DOHH2 (cell line): ENCODE data around the gene CLASP1.

Experiments
- H3F3A ChIP-seq: fragments of 200-600 bp; sonication (generic), shearing (Covaris generic); 2 replicates; pipeline ENCODE4 v1.6.0; 2016; ENCODE audit warnings: antibody characterized with exemption, mild to moderate bottlenecking; ENCODE audit not compliant: control insufficient read depth, insufficient read depth
- H3K27ac ChIP-seq: fragments of 200-600 bp; sonication (generic); 2 replicates; pipeline ENCODE4 v1.5.1; 2014; ENCODE audit warnings: low read depth, mild to moderate bottlenecking, low read length, moderate library complexity
- H3K27me3 ChIP-seq: fragments of 200-600 bp; sonication (generic); 2 replicates; pipeline ENCODE4 v1.6.1; 2014; ENCODE audit warnings: mild to moderate bottlenecking, low read length, mixed read lengths; ENCODE audit not compliant: control insufficient read depth
- H3K36me3 ChIP-seq: fragments of 200-600 bp; sonication (generic); 2 replicates; pipeline ENCODE4 v1.6.1; 2014; ENCODE audit warnings: mild to moderate bottlenecking, low read length, moderate library complexity, mixed read lengths; ENCODE audit not compliant: control insufficient read depth
- H3K4me1 ChIP-seq: fragments of 200-600 bp; sonication (generic); 2 replicates; pipeline ENCODE4 v1.6.1; 2014; ENCODE audit warnings: mild to moderate bottlenecking, low read length, mixed read lengths; ENCODE audit not compliant: control insufficient read depth
- H3K4me2 ChIP-seq: fragments of 200-600 bp; sonication (generic); 2 replicates; pipeline ENCODE4 v1.6.0; 2014; ENCODE audit warnings: mild to moderate bottlenecking, low read length, moderate library complexity
- H3K4me3 ChIP-seq: fragments of 200-600 bp; sonication (generic); 2 replicates; pipeline ENCODE4 v1.5.1; 2014; ENCODE audit warnings: mild to moderate bottlenecking, low read length, mixed read lengths
- H3K79me2 ChIP-seq: fragments of 200-600 bp; sonication (generic); 2 replicates; pipeline ENCODE4 v1.6.1; 2014; ENCODE audit warnings: mild to moderate bottlenecking, low read length, mixed read lengths; ENCODE audit not compliant: control insufficient read depth
- H3K9me2 ChIP-seq: fragments of 200-600 bp; sonication (generic); replicated peaks from 2 replicates; pipeline ENCODE4 v1.6.1; 2014; ENCODE audit warnings: mild to moderate bottlenecking, low read length, mixed read lengths; ENCODE audit not compliant: control insufficient read depth
- H3K9me3 ChIP-seq: fragments of 200-600 bp; sonication (generic); 2 replicates; pipeline ENCODE4 v1.6.1; 2014; ENCODE audit warnings: antibody characterized with exemption, low read length, mixed read lengths; ENCODE audit not compliant: control insufficient read depth, insufficient read depth
- H4K20me1 ChIP-seq: fragments of 200-600 bp; sonication (generic); 2 replicates; pipeline ENCODE4 v1.6.0; 2014; ENCODE audit warnings: low read depth, mild to moderate bottlenecking, antibody characterized with exemption, low read length, moderate library complexity; ENCODE audit not compliant: control insufficient read depth, insufficient read depth
- EZH2phosphoT487 ChIP-seq: fragments of 200-600 bp; sonication (generic); IDR thresholded peaks from 2 replicates; pipeline ENCODE4 v1.6.1; 2017; ENCODE audit warnings: borderline replicate concordance, mild to moderate bottlenecking, antibody characterized with exemption, low read length, moderate library complexity, mixed read lengths
- TF ChIP-seq, protein P1 (sequence below): fragments of 200-600 bp; sonication (generic); IDR thresholded peaks from one replicate; pipeline ENCODE4 v1.5.1; 2014; ENCODE audit warnings: antibody characterized with exemption, mild to moderate bottlenecking, low read depth, low read length; ENCODE audit not compliant: poor library complexity, severe bottlenecking

CLASP1 gene

DNA sequence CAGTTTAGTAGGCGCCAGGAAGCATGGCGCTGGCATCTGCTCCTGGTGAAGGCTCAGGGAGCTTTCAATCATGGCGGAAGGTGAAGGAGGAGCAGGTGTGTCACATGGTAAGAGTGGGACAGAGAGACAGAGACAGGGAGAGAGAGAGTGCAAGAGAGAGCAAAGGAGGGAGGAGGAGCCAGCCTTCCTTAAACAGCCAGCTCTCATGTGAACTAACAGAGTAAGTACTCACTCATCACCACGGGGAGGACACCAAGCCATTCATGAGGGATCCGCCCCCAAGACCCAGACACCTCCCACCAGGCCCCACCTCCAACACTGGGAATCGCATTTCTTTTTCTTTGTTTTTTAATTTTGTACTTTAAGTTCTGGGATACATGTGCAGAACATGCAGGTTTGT is 40.8 kb upstream of the CLASP1 start:
- no peaks in the 10 kb centered on the region for H3K79me2 ChIP-seq
- H3F3A ChIP-seq = no peaks in the 10 kb centered on the region
- H3K27ac ChIP-seq = no peak overlapping the region
- H3K27me3 ChIP-seq = no peaks in the 10 kb centered on the region
- no peaks in the 10 kb centered on the region for H3K36me3 ChIP-seq
- TF ChIP-seq, protein P1, sequence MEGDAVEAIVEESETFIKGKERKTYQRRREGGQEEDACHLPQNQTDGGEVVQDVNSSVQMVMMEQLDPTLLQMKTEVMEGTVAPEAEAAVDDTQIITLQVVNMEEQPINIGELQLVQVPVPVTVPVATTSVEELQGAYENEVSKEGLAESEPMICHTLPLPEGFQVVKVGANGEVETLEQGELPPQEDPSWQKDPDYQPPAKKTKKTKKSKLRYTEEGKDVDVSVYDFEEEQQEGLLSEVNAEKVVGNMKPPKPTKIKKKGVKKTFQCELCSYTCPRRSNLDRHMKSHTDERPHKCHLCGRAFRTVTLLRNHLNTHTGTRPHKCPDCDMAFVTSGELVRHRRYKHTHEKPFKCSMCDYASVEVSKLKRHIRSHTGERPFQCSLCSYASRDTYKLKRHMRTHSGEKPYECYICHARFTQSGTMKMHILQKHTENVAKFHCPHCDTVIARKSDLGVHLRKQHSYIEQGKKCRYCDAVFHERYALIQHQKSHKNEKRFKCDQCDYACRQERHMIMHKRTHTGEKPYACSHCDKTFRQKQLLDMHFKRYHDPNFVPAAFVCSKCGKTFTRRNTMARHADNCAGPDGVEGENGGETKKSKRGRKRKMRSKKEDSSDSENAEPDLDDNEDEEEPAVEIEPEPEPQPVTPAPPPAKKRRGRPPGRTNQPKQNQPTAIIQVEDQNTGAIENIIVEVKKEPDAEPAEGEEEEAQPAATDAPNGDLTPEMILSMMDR = no peak
- no peak for TF ChIP-seq EZH2phosphoT487
- H3K4me1 ChIP-seq = no peaks in the 10 kb centered on the region
- no peaks in the 10 kb centered on the region for H3K9me3 ChIP-seq
- no peak overlapping the region for H3K4me2 ChIP-seq
- H4K20me1 ChIP-seq = no peaks in the 10 kb centered on the region
- H3K4me3 ChIP-seq = no peak overlapping the region
- no peaks in the 10 kb centered on the region for H3K9me2 ChIP-seq

GRCh38 chr2:121689356-121689755 is 40.1 kb upstream of the CLASP1 start:
- no peaks in the 10 kb centered on the region for H3K36me3 ChIP-seq
- H3K4me1 ChIP-seq = no peaks in the 10 kb centered on the region
- H3K4me2 ChIP-seq = no peak overlapping the region
- H3K4me3 ChIP-seq = no peak overlapping the region
- H3K27me3 ChIP-seq = no peaks in the 10 kb centered on the region
- H3K27ac ChIP-seq = no peak overlapping the region
- H3K9me3 ChIP-seq = no peaks in the 10 kb centered on the region
- no peaks in the 10 kb centered on the region for H4K20me1 ChIP-seq
- no peaks in the 10 kb centered on the region for H3F3A ChIP-seq
- no peaks in the 10 kb centered on the region for H3K9me2 ChIP-seq
- TF ChIP-seq, protein P1 = no peak
- no peak for TF ChIP-seq EZH2phosphoT487
- no peaks in the 10 kb centered on the region for H3K79me2 ChIP-seq

- TF ChIP-seq, protein P1 = no peak
- no peak for TF ChIP-seq EZH2phosphoT487
- H3F3A ChIP-seq = no peaks in the 10 kb centered on the region
- H3K9me3 ChIP-seq = peaks cover 1% of the 10 kb centered on the region
- H3K79me2 ChIP-seq = no peaks in the 10 kb centered on the region
- no peak overlapping the region for H3K4me2 ChIP-seq
- no peaks in the 10 kb centered on the region for H3K27me3 ChIP-seq
- H3K36me3 ChIP-seq = no peaks in the 10 kb centered on the region
- H3K4me3 ChIP-seq = no peak overlapping the region
- H3K4me1 ChIP-seq = no peaks in the 10 kb centered on the region
- H3K9me2 ChIP-seq = no peaks in the 10 kb centered on the region
- no peaks in the 10 kb centered on the region for H4K20me1 ChIP-seq
- H3K27ac ChIP-seq = no peak overlapping the region
Observed at GRCh38 chr2:121688820-121689219, 39.6 kb upstream of the CLASP1 start.

DNA sequence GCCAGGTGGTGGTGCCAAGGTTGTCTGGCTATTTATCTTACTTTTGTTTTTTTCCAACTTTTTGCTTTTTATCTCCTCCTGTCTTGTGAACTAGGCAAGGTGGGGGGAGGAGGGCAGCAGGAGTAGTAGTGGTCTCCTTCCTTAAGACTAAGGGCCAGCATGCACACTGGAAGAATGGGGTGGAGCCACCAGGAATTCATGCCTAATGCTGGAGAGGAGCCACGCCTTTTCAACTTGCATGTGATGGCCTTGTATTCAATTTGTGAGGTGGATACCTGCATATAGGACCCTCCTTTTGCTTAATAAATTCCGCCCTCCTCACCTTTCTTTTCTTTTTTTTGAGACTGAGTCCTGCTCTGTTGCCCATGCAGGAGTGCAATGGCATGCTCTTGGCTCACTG is 37.6 kb upstream of the CLASP1 start:
- Histone ChIP-seq H3K4me1 (no peaks in the 10 kb centered on the region), H3K27ac (no peak overlapping the region), H3K4me2 (no peak overlapping the region), H3K36me3 (no peaks in the 10 kb centered on the region), H4K20me1 (no peaks in the 10 kb centered on the region), H3K27me3 (no peaks in the 10 kb centered on the region), H3K4me3 (no peak overlapping the region), H3K79me2 (no peaks in the 10 kb centered on the region), H3K9me2 (no peaks in the 10 kb centered on the region), H3F3A (no peaks in the 10 kb centered on the region), H3K9me3 (peaks cover 18% of the 10 kb centered on the region)
- TF ChIP-seq, protein P1 = no peak
- TF ChIP-seq EZH2phosphoT487 = no peak
